ENCODE data around the gene VWA3A.
"Not testable (repeated sequence)": the region's sequence is repeated elsewhere in the genome, so short reads cannot be mapped to it uniquely, and the experiment has no call there.

VWA3A gene

DNA sequence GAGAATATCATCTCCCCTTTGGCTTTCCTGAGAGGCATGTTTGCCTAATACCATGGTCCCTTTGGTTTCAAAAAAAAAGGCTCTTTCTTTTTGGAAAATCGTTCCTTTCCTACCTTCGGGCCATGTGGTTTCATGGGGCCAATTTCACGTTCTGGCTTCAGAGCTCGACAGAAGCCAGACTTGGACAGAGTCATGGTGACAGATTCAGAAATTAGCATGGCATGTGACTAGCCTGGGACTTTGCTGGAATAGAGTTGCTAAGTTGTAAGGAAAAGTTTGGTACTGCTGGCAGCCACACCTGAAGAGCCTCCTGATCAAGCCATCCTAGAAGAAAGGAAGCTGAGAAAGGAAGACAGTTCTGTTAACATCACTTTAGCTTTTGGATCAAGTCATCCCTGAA is 2.4 kb upstream of the VWA3A start:
- no peak for DNase-seq (ENCODE audit: low read depth, low spot score)

GRCh38 chr16:22091721-22092120 is 620 bp upstream of the VWA3A start:
- no peak for DNase-seq (ENCODE audit: low read depth, low spot score)

GRCh38 chr16:22093331-22093730 is 990 bp downstream of the VWA3A start:
- DNase-seq (ENCODE audit: low read depth, low spot score), result no peak

DNA sequence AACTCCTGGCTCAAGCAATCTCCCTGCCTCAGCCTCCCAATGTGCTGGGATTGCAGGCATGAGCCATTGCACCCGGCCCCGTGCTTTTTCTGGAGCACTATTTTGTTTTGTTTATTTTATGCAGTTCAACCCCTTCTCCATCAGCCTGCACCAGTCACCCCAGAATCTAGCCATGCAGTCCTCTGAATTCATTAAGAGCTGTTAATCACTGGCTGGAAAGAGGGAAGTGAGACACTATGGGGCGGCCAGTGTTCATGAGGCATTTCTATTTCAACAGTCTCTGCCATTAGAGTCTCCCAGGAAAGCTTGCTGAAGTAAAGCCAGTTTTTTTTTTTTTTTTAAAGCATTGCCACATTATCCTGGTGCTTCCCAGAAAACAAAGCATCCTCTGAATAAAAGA is 1.7 kb downstream of the VWA3A start:
- DNase-seq (ENCODE audit: low read depth, low spot score), result no peak

DNA sequence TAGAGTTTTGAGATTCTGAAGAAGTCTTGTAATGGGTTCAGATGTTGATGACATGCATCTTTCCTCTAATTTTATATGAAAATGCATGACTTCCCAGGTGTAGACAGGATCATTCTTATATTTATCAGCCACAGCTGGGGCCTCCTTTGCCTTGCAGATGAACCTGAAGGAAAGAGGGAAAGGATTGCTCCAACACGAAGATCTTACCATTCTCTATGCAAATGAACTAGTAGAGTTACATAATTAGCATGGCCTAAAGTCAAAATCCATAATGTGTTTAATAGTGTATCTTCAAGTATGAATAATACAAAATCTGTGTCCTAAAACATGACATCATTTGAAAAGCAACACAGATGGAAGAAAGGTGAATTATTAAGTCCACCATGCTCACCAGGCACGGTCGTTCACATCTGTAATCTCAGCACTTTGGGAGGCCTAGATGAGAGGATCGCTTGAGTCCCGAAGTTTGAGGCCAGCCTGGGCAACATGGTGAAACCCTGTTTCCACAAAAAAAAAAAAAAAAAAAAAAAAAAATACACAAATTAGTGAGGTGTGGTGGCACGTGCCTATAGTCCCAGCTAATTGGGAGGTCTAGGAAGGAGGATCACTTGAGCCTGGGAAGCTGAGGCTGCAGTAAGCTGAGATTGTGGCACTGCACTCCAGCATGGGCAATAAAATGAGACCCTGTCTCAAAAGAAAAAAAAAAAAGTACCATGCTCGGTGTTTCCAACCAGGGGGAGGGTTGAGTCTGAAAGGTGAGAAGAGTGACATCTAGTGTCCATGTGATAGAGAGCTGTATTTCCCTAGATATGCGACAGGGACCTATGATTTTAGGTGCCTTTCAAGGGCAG is 6.3 kb downstream of the VWA3A start:
- DNase-seq (ENCODE audit: low read depth, low spot score), result no peak

GRCh38 chr16:22099256-22099975 is 7.1 kb downstream of the VWA3A start:
- DNase-seq (ENCODE audit: low read depth, low spot score), result no peak

- peak; percentile 33 for DNase-seq (ENCODE audit: low read depth, low spot score)
Measured at GRCh38 chr16:22103441-22103840, 11.1 kb downstream of the VWA3A start.

GRCh38 chr16:22109258-22109898 is 17.0 kb downstream of the VWA3A start:
- no peak for DNase-seq (ENCODE audit: low read depth, low spot score)

GRCh38 chr16:22111629-22112028 is 19.3 kb downstream of the VWA3A start:
- not testable (repeated sequence) for DNase-seq (ENCODE audit: low read depth, low spot score)

DNA sequence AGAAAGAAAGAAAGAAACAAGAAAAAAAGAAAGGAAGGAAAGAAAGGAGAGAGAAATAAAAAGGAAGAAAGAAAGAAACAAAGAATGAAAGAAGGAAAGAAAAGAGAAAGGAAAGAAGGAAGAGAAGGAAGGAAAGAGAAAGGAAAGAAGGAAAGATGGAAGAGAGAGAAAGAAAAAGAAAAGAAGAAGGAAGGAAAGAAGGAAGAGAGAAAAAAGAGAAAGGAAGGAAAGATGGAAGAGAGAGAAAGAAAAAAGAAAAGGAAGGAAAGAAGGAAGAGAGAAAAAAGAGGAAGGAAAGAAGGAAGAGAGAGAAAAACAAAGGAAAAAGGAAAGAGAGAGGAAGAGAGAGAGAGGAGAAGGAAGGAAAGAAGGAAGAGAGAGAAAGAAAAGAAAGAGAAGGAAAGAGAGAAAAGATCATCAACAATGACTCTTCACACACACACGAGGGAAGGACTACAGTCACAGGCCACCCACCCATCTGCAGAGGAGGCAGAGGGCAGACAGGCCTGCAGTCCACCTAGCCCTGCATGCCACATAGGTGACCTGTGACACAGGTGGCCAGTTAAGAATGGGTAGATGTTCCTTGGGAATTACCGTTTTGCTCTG is 23.9 kb downstream of the VWA3A start:
- no peak for DNase-seq (ENCODE audit: low read depth, low spot score)

DNA sequence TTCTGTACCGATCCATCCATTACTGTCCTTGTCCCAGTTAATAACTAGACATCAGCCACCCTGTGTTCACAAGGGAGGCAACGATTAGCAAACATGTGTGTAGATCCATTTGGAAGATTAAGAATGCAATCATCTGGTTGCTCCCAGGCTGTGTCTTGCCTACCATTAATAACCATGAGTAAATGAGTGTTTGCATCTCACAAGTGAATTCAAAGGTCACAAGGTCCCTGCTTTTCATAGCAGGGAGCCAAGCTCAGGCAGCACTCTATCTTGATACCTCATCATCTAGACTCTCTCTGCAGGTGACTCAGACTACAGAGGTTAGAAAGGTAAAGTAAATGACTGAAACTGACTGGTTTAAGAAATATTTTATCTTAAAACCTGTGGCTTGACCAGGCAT is 25.3 kb downstream of the VWA3A start:
- DNase-seq (ENCODE audit: low read depth, low spot score), result no peak

GRCh38 chr16:22120440-22120839 is 28.1 kb downstream of the VWA3A start:
- no peak for DNase-seq (ENCODE audit: low read depth, low spot score)

- DNase-seq (ENCODE audit: low read depth, low spot score), result no peak
Measured at GRCh38 chr16:22122239-22122638, 29.9 kb downstream of the VWA3A start.

GRCh38 chr16:22123146-22123545 is 30.8 kb downstream of the VWA3A start:
- DNase-seq (ENCODE audit: low read depth, low spot score), result no peak

- DNase-seq (ENCODE audit: low read depth, low spot score), result no peak
Measured at GRCh38 chr16:22123759-22124490, 31.6 kb downstream of the VWA3A start.

DNA sequence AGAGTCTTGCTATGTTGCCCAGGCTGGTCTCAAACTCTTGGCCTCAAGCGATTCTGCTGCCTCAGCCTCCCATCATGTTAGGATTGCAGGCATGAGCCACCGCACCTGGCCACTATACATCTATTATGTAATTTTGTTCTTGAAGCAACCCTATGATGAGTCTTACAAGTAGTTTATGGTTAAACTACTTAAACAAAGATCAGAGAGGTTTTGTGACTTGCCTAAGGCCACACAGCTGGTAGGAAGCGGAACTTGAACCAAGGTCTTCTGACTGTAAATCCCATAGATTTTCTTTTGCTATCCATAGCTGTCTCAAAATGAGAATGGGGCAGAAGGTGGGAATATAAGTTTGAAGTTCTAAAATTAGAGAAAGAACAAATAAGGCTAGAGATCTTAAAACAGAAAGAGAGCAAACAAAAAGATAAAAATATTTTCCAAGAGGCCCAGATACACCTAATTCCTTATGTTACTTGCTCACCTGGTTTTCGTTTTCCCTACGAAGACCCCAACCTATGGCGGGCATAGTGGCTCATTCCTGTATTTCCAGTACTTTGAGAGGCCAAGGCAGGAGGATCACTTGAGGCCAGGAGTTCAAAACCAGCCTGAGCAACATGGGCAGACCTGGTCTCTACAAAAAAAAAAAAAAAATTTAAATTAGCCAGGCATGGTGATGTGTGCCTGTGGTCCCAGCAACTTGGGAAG is 32.4 kb downstream of the VWA3A start:
- DNase-seq (ENCODE audit: low read depth, low spot score), result no peak

DNA sequence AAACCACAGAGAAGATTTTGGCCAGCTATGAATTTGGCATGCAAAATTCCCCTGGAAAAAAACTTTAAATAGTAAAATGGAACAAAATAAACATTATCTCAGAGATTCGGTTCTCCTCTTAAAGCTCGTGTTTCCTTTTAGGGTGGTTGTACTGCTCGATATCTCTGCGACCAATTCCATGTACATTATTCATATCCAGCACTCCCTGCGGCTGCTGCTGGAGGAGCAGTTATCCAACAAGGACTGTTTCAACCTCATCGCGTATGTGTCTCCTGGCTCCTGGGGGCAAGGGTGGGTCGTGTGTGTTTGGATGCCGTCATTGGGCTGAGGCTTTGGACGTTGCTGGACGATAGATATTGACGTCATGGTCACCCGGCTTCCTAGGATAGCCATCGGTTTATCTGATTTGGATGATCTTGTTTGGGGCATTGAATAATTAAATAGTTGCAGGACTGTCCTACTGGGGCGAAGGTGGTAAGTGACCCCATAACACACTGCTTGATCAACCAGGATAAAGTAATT is 33.8 kb downstream of the VWA3A start:
- no peak for DNase-seq (ENCODE audit: low read depth, low spot score)

DNA sequence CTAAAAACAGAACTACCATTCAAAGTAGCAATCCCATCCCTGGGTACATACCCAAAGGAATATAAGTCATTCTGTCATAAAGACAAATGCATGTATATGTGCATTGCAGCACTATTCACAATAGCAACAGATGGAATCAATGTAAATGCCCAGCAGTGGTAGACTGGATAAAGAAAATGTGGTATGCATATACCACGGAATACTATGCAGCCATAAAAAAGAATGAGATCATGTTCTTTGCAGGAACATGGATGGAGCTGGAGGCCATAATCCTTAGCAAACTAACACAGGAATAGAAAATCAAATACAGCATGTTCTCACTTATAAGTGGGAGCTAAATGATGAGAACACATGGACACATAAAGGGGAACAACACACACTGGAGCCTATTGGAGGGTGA is 36.2 kb downstream of the VWA3A start:
- not testable (repeated sequence) for DNase-seq (ENCODE audit: low read depth, low spot score)

GRCh38 chr16:22130528-22130927 is 38.2 kb downstream of the VWA3A start:
- no peak for DNase-seq (ENCODE audit: low read depth, low spot score)

DNA sequence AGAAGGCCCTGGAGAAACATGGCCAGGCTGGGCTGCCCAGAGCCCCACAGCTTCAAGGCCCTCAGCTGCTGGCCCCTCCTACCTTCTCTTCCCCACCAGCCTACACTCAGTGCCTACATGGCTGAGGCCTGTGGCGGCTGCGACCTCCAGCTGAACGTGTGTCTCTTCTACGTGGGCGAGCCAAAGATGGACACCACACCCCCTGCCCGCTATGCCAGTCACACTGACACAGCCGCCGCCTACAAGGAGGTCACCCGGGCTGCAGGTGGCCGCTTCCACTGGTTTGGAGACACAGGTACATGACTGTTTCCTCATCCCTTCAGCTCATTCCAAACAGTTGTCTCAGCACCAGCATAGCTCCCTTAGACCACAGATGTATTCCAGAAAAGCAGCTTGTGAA is 40.5 kb downstream of the VWA3A start:
- DNase-seq (ENCODE audit: low read depth, low spot score), result no peak

GRCh38 chr16:22138482-22138881 is 46.1 kb downstream of the VWA3A start:
- no peak for DNase-seq (ENCODE audit: low read depth, low spot score)

Data from iPS DF 19.7 (cell line).